ENCODE measurements around the gene RPL38.

RPL38 gene

DNA sequence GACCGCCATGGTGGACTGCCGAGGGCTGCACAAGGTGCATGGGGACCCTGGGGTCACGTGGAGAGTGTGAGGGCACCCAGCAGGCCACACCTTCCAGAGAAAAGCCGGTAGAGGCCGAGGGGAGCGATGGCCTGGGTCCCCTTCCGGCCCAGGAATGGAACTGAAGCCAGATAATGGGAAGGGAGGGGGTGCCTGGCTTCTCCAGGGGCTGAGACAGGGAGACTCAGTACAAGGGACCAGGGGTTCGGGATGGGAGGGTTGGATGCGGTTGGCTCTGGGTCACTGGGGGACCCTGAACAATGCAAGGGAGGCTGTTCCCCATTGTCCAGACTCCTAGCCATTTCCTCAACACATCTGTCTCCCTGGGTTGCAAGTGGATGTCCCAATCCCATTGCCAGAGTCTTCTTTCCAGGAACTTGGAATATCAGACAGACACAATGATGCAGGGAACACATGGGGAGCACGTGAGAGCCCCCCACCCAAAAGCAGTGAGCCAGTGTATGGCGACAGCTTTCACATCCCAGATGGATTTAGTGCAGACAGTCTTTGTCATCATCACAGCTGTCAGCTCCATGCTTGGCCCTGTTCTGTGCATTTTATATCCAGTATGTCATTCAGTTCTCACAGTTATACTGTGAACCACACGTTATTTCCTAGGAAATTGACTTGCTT, 47.0 kb downstream of the RPL38 start:
- ATAC-seq = no peak
- DNase-seq = no peak

DNA sequence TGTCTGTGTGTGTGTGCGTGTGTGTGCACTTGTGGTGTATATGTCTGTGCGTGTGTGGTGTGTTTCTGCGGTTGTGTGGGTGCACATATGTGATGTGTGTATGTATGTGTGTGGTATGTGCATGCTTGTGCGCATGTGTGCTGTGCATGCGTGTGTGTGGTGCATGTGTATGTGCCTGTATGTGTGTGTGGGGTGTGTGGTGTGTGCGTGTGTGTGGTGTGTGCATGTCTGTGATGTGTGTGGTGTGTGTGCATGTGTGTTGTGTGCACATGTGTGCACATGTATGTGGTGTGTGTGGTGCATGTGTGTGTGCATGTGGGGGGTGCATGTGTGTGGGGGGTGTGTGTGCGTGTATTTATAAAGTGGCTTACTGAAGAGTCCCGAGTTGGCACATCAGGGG, 47.6 kb downstream of the RPL38 start:
- DNase-seq (no peak), ATAC-seq (no peak)

DNA sequence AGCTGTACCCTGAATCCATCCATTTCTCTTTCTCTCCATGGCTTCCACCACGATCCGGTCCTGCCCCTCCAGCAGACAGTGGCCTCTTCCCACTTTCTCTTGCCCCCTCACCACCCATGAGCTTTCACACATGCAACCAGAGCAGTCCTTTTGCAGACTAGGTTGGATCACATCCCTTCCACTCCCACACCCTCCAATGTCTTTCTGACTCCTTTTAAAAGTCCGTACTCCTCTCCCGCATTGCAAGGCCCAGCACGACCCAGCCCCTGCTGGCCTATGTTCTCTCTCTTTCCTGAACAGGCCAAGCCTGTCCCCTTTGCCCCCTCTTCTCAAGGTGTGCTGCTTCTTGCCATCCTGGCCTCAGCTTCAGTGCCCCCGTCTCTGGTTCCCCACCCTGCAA, 48.1 kb downstream of the RPL38 start:
- ATAC-seq = no peak

DNA sequence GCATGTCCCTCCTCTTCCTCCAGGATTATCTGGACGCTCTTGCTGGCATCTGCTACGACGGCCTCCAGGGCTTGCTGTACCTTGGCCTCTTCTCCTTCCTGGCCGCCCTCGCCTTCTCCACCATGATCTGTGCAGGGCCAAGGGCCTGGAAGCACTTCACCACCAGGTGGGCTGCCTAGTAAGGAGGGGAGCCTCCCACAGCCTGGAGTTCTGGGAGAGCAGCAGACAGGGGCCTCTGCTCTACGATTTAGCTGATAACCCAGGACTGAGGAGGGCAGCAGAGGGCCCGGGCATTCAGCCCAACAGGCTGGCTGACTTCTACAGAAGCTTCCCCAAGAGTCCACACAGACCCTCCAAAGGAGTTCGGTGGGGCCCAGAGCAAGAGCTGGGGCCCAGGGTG, 48.7 kb downstream of the RPL38 start:
- no peak for ATAC-seq

More for the DNA sequence above, 48.1 kb downstream of the RPL38 start:
- no peak for DNase-seq

DNA sequence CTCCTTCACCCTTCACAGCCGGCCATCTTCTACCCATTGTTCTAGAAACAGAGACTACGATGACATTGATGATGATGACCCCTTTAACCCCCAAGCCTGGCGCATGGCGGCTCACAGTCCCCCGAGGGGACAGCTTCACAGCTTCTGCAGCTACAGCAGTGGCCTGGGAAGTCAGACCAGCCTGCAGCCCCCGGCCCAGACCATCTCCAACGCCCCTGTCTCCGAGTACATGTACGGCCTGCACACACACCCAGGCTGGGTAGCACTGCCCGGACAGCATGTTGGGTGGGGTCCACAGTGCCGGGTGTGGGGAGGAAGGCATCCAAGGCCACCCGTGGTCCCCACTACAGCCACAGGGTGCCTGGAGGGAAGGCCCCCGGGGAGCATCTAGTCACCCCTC, 49.6 kb downstream of the RPL38 start:
- DNase-seq (no peak), ATAC-seq (no peak)

More for the DNA sequence above, 48.7 kb downstream of the RPL38 start:
- DNase-seq = no peak

DNA sequence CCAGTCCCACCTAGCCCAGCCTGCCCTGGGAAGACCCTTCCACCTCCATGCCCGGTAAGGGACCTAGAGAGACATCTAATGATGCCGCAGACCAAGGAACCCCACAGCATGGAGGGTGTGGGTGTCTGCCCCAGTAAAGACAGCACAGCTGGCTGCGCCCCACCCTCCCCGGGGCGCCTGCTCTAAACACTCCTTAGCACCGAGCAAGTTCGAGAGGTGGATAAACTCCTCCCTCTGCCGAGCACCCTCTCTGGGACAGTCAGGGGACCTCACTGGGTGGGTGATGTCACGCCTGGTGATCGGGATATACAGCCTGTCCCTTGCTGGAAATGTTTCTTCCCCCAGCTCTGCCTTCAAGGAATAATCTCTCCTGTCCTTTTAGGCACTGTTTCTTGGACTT, 53.8 kb downstream of the RPL38 start:
- ATAC-seq (no peak), DNase-seq (no peak)

DNA sequence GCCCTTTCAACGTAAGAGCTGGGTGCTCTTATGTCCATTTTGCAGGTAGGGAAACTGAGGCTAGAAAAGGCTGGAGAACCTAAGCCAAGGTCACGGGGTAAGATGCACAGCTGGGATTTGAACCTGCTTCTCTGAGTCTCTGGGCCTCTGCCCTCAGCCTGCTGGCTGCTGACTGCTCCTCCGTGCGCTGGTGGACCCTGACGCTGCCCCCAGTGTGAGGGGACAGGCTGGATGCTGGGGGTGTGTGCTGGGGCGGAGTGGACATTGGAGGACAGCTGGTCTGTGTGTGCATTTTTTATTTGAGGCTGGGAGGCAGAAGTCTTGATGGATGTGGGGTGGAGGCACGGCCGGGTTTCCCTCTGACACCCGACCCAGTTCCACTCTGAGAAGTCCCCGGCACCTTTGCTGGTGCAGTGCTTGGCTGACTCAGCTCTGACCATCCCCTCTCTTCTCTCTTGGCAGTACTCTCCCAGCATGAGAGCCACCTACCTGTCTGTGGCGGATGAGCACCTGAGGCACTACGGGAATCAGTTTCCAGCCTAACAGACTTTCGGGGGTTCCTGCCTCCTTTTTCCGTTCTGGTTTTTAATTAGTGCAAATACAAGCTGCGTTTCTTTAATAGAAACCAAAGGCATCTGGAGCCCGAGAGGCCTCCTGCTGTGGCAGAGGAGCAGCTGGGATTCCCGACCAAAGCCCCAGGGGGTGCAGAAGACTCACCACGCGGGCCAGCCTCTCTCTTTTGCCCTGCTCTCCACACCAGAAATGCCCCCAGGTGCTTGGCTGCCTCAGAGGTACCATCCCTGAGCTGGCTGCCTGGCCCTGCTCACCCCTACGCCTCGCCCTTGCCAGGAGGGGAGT, 56.4 kb downstream of the RPL38 start:
- ATAC-seq = no peak

More for the DNA sequence above, 56.4 kb downstream of the RPL38 start:
- no peak for DNase-seq
